Pulmonary artery endothelial cell (primary cell): ENCODE results near the gene CNN2. TPM values are rescaled to one million over a fixed set of nuclear protein-coding genes. Genes with fewer than 3 reads are reported as not detected.
A peak's percentile ranks its signal among the peaks of the same experiment; 100 is the strongest.

Source experiments
- DNase-seq: peaks from one replicate; pipeline ENCODE4 v3.0.0-alpha.2; 2011; ENCODE audit warnings: low read depth, low spot score
- total RNA-seq: library from RNA; depleted of rRNA; stranded (reverse); fragments of >200 nt; gene quantifications from 2 replicates; pipeline ENCODE4 v1.2.3, GENCODE V29; 2014

Gene CNN2
- 159 and 188 TPM in 2 replicates for total RNA-seq

DNA sequence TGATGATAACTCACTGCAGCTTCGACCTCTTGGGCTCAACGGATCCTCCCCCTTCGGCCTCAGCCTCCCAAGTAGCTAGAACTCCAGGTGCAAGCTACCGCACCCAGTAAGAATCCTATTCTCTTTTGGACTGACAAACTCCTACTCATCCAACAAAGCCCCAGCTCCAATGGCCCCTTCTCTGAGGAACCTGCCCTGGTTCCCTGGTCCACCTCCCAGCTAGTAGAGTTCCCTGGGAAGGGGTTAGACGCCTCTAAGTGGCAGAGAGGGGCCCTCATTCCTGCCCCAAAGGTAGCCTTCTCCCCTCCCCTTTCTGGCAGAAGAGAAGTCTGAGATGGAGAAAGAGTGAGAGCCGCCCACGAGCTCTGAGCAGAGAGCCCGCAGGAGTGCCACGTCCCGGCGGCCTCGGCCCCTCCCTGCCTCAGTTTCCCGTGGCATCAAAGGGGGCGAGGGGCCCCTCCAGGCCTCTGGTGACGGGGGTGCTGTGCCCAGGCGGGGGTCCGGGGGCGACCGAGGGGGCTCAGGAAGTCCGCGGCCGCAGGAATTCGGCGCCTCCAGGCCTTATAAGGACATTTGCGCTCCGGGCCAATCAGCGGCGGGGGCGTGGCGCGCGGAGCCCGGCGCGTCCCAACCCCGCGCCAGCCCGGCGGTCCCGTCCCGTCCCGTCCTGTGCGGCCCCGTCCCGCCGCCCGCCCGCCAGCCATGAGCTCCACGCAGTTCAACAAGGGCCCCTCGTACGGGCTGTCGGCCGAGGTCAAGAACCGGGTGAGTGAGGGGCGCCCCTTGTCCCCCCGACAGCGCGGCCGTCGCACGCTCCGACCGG lies at the start of gene CNN2:
Gene CNN2 (plus strand): TSS at position 649 of the 823 bp plus-strand sequence. CDS start 54 bp downstream, at position 703.
- no peak for DNase-seq

DNA sequence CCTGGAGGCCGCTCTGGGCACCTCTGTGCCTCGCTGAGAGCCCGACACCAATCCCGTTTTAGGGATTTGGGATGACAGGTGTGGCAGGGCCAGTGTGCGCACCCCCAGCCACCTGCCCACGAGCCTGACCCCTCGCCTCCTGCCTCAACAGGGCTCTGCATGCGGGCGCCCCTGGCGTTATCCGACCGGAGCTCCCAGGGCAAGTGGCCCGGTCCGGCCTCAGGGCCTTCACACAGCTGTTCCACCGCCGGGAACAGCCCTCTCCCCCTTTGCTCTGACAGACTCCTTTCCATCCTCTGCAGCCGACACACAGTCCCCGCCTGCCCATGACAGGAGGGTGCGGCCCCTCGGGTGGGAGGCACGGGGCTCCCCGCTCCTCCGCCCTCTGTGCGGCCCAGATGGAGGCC lies 49.3 kb upstream of the CNN2 start:
- DNase-seq, result no peak

DNA sequence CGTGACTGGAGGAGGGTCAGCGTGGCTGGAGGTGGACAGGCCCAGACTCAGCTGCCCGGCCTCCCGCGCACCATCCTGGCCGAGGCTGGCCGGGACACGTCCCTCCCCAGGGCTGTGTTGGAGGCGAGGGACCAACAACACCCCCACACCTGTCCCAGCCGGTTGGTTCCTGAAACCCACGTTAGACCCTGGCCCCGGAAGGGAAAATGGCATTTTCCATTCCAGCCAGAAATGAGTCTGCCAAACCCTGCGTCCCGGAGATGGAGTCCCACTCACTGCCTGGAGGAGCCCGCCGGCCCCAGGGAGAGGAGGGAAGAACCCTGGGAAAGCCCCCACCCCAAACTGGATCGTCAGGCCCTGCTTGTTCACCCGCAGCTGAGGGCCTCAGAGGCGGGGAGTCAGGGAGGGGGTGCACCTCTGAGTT lies 47.1 kb upstream of the CNN2 start:
- no peak for DNase-seq

DNA sequence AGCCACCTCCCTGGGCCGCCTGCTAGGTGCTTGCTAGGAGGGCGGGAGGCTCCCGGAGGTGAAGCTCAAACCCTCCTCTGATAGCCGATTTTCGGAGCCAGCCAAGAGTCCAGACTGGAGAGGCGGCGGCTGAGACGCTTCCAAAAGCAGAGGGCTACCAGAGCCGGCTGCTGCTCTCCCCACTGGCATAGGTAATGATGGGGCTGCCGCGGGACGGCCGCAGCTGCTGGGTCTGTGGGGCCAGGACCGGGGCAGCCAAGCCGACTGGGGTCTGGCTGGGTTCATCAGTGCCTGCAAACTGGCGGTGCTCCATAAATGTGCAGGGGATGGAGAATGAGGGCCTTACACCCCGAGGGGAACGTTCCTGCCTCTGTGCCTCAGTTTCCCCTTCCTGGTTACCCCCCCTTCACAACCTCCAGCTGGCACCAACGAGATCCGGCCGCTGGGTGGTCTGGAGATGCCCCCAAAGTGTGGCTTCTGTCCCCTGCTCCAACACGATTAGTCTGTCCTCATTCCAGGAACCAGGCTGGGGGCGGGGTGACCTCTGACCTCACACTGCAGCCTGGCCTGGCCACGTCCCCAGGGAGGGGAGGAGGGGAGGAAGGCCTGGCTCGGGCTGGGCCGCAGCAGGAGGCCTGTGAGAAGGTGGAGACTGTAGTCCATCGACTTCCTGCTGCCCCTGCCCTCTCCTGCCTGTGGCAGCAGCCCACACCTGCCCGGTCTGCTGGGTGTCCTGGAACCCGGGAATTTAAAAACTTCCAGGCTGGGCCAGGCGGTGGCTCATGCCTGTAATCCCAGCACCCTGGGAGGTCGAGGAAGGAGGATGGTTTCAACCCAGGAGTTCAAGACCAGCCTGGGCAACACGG lies 46.0 kb upstream of the CNN2 start:
- DNase-seq, result no peak

DNA sequence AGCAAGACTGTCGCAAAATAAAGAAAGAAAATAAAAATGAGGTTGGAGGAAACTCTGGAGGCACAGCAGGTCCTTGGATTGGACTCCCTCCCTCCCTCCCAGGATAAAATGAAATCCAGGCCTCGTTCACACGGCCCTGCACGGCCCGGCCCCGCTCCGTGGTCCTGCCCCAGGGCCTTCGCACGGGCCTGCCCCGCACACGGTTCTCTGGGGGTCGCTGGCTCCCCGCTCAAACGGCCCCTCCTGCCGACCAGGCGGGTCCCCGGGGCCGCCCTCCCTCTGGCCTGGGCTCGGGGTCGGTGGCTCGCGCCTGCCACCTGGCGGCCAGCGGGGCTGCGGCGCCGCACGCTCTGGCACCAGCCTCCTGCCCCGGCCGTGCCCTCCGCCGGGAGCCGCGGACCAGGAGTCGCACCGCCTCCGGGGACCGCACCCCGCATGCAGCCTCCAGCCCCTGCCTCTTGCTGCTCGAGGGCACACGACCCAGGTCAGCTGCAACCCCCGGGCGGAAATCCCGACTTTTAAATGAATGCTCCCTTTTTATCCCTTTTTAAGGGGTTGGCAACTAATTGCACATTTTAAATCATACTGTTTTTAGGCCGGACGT lies 43.7 kb upstream of the CNN2 start:
- no peak for DNase-seq

DNA sequence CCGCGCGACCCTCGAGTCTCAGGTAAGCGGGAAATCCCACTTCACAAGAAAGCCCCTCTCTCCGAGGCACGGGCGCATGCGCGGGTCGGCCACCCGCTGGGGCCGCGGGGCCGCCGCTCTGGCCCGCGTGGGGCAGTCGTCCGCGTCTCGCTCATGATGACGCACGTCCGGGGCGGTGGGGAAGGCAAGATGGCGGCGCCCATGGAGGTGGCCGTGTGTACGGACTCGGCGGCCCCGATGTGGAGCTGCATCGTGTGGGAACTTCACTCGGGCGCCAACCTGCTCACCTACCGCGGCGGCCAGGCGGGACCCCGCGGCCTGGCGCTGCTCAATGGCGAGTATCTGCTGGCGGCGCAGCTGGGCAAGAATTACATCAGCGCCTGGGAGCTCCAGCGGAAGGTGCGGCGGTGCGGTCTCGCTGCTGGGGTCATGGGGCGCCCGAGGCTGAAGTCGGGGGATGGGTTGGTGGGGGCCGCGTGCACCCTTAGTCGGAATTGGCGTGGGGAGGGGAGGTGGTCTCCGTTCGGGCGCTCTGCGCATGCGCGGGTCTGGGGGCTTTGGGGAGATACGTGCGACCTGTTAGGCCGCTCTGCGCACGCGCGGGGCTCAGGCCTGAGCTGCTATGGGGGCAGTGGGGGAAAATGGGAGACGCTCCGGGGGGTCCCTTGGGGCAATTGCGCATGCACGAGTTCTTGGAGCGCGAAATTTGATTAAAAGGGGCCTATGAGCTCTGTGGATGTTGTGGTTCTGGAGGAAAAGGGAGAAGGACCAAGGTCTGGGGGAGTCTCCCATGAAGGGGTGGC lies 42.0 kb upstream of the CNN2 start, which contains the start of gene WDR18:
Gene WDR18 (plus strand): TSS at position 181 of the 803 bp plus-strand sequence. CDS start 9 bp downstream, at position 190.
- DNase-seq, result peak; percentile 39

DNA sequence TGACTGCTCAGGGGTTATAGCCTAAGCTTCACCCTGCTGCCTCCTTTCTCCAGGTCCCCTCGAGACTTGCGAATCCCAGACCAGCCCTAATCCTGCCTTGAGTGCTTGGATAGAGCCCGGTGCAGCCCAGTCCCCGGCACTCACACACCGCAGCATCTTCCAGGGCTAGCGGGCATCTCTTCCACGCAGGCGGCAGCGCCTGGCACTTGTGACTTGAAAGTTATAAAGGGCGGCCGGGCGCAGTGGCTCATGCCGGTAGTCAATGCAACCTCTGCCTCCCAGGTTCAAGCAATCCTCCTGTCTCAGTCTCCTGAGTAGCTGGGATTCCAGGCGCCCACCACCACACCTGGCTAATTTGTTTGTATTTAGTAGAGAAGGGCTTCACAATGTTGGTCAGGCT lies 40.3 kb upstream of the CNN2 start:
- no peak for DNase-seq

DNA sequence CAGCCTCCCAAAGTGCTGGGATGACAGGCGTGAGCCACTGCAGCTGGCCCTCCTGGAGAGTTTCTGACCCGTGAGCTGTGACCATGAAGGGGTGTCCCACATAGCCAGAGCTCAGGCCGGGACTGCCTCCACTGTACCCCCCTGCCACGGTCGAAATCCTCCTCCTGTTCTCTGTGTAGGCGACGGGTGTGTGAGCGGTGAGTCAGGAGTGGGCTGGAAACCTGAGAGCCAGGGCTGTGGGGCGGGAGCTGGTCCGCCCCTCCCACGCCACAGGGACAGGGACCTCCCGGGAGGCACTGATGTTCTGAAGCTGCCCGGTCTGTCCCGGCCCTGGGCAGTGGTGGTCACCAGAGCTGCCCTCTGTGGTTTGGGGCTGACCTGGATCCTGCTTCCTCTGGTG lies 38.3 kb upstream of the CNN2 start:
- DNase-seq, result no peak

DNA sequence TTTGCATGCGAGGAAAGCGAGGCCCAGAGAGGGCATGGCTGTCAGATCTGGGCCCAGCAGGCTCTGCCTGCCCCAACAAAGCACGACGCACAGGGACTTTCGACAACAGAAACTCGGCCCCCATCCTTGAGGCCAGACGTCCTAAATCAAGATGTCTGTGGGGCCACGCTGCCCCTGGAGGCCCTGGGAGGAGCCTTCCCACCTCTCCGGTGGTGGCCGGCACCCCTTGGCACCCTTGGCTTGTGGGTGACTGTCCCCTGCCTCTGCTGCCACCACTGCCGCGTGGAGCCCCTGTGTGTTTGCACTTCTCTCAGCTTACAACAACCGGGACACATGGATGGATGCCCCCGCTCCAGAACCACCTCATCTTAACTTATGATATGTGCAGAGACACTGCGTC lies 37.9 kb upstream of the CNN2 start:
- DNase-seq, result no peak

DNA sequence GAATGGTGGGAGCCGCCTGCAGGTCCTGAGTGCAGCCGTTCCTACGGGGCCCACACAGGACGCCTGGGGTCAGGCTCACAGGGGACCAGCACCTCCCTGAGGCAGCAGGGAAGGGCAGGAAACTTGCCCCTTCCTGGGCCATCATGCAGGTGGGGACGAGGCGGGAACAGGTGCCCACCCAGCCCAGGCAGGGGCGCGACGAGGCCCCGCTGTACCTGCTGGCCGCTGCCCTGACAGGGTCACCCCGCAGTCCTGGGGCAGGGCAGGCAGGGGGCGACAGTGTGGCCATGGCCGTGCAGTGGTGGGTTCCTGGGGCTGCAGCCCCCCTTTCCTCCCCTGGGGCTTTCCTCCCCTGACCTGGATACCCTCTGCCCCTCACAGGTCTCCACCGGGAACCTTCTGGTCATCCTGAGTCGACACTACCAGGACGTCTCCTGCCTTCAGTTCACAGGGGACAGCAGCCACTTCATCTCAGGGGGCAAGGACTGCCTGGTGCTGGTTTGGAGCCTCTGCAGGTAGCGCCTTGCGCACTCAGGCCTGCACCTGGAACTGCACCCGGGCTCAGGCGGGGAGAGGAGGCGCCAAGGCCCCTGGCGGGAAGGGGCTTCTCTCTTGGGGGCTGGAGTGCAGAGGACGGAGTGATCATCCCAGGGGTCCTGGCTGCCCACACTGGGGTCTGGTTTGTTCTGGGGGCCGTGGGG lies 36.9 kb upstream of the CNN2 start:
- no peak for DNase-seq

DNA sequence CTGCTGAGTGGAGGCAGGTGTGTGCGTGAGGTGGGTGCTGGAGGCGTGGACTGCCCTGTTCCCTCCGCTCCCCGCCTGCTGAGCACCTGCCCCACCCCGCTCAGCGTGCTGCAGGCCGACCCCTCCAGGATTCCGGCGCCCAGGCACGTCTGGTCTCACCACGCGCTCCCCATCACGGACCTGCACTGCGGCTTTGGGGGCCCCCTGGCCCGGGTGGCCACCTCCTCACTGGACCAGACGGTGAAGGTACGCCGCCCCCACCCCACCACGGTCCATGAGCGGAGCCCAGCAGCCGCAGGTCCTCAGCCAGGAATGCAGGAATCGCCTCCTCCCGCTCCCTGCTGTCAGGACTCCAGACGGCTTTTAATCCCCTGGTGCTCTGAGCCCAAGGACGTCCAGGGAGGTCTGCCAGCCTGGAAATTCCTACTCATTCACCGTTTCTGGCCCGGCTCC lies 36.3 kb upstream of the CNN2 start:
- no peak for DNase-seq

DNA sequence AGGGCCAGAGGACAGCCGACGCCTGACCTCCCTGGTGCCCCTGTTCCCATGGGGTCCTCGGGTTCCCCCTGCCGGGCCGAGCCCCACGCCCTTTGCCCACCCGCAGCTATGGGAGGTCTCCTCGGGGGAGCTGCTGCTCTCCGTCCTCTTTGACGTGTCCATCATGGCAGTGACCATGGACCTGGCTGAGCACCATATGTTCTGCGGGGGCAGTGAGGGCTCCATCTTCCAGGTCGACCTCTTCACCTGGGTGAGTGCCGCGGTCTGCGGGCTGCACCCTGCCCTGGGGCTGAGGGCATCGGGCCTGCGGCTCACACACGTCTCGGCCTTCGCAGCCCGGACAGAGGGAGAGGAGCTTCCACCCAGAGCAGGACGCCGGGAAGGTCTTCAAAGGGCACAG lies 35.7 kb upstream of the CNN2 start:
- no peak for DNase-seq

DNA sequence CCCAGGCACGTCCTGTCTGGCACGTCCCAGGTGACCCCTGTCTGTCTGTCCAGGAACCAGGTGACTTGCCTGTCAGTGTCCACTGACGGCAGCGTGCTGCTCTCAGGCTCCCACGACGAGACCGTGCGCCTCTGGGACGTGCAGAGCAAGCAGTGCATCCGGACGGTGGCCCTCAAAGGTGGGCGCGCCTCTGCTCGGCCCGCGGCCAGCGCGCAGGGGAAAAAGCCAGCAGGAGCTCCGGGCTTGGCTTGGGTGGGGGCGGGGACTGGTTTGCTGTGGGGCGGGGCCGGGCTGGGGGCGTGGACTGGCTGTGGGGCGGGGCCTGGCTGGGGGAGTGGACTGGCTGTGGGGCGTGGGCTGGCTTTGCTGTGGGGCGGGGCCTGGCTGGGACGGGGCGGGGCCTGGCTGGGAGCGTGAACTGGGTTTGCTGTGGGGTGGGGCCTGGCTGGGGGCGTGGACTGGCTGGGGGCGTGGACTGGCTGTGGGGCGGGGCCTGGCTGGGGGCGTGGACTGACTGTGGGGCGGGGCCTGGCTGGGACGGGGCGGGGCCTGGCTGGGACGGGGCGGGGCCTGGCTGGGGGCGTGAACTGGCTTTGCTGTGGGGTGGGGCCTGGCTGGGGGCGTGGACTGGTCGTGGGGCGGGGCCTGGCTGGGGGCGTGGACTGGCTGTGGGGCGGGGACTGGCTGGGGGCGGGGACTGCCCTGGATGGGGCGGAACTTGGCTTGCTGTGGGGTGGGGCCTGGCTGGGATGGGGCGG lies 35.1 kb upstream of the CNN2 start:
- no peak for DNase-seq

DNA sequence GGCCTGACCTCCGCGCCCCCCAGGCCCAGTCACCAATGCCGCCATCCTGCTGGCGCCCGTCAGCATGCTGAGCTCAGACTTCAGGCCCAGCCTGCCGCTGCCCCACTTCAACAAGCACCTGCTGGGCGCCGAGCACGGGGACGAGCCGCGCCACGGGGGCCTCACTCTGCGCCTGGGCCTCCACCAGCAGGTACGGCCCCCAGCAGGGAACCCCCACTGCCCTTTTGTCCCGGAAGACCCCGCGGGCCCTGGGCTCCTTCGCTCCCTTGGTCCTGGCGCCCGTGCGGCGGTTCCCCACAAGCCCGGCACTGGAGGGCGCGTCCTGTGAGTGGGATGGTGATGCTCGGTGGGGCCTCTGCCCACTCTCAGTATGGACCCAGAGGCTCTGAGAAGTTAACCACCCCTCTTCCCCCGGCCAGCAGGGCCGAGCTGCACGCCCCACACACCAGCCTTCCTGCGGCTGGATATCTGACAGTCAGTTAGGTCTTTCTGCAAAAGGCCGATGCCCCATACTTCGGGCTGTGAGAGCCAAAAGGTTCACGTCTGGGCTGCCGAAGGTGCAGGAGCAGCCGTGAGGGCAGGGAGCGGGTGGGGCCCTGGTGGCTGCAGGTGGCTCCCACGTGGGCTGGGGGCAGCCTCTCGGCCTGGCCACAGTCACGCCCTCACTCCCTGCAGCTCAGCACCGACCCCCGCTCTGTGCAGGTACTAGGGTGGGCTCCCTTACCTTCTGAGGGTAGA lies 34.3 kb upstream of the CNN2 start:
- no peak for DNase-seq

DNA sequence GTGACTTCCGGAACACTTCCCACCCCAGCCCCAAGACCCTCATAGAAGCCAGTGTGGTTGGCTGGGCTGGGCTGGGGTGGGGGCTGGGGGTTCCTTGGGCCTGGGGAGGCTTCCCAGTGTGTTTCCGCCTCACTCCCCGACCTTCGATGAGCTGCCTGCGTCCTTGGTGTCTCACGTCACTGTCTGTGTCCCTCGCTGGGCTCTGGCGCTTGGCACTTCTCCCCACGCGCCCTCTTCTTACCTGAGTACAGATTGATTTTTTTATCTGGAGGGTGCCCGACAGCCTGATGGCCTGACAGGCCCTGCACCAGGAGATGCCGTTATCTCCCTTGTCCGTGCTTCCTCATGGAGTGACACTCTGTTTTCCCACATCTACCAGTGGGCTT lies 33.7 kb upstream of the CNN2 start:
- DNase-seq, result no peak

DNA sequence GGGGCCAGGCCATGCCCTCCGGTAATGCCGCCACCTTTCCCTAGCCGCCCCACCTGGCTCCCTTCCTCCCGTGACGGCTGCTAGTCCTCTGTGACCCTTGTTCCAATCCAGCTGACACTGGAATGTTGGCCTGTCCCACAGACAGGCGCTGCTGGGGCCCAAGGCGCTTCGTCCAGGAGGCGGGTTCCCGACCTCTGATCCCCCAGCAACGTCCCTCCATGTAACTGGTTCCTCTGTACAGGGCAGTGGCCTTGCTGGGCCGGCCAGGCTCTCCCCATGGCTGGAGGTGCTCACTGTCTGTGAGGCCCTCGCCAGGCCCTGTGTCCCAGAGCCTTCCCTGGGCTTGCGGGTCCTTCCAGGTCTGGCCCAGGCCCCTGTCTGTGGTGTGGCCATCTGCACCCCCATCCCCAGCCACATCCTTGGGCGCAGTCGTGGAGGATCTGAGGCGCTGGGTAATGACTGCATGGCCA lies 33.0 kb upstream of the CNN2 start:
- no peak for DNase-seq

DNA sequence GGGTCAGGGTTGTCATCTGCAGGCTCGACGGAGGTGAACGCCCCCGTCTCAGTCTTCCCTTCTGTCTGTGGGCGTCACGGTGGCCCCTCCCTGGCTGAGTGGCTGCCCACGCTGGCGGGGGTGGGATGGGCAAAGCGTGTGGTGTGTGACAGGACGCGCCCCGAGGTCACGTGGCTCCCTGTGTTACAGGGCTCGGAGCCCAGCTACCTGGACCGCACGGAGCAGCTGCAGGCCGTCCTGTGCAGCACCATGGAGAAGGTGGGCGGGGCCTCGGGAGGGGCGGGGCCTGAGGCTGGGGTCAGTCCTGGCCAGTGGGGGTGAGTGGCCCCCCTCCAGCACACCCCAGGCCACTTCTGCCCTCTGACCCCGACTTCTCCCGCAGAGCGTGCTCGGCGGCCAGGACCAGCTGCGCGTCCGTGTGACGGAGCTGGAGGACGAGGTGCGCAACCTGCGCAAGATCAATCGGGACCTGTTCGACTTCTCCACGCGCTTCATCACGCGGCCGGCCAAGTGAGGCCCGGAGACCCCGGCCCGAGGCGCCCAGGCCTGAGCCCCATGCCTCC lies 32.5 kb upstream of the CNN2 start:
- no peak for DNase-seq

DNA sequence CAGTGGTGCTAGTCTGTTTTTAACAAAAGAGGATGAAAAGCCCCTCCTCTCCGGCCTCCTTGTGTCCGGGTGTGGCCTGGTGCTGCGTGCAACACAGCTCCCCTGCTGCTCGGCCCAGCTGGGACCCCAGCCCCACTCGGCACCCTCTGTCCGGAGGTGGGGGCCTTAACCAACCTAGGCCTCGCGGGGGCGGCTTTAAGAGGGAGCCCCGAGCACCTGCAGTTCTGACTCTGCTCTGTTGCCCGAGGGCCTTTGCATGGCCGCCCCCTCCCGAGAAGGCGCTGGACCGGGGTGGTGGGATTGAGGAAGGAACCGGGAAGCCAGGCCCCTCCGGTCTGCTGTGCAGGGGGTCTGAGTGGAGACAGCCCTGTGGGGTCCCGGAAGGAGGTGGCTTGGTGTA lies 31.9 kb upstream of the CNN2 start:
- DNase-seq, result no peak
